Measurements from ENCODE around the gene TNNT2. TPM values are rescaled to one million over a fixed set of nuclear protein-coding genes. Genes with fewer than 3 reads are reported as not detected.

TNNT2 gene
- total RNA-seq, 6 experiments from 2014 or later: 0.18 to 1.1 (median 0.24) TPM; not detected in 3

GRCh38 chr1:201395936-201396335, 18.5 kb upstream of the TNNT2 start:
- Histone ChIP-seq H3K36me3 (no peaks in the 10 kb centered on the region), H3K9me3 (no peaks in the 10 kb centered on the region), H3K27ac (peak overlapping the region in 2 of 3 donors; percentile 84 to 91), H3K4me3 (peak overlapping the region in 1 of 3 donors; percentile 71), H3K27me3 (no peaks in the 10 kb centered on the region), H3K4me1 (peaks cover 0 to 37% (median 18%) of the 10 kb centered on the region in 4 donors)
- ATAC-seq (peak; percentile 7 to 36 (median 26)), DNase-seq (peak; percentile 48 to 73 (median 69))
- WGBS (ENCODE audit: insufficient coverage, low coverage, low lambda C conversion rate, missing lambda C conversion rate): 67% methylated on average over 1 of the region's 4 CpGs
- TF ChIP-seq, protein P1, sequence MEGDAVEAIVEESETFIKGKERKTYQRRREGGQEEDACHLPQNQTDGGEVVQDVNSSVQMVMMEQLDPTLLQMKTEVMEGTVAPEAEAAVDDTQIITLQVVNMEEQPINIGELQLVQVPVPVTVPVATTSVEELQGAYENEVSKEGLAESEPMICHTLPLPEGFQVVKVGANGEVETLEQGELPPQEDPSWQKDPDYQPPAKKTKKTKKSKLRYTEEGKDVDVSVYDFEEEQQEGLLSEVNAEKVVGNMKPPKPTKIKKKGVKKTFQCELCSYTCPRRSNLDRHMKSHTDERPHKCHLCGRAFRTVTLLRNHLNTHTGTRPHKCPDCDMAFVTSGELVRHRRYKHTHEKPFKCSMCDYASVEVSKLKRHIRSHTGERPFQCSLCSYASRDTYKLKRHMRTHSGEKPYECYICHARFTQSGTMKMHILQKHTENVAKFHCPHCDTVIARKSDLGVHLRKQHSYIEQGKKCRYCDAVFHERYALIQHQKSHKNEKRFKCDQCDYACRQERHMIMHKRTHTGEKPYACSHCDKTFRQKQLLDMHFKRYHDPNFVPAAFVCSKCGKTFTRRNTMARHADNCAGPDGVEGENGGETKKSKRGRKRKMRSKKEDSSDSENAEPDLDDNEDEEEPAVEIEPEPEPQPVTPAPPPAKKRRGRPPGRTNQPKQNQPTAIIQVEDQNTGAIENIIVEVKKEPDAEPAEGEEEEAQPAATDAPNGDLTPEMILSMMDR (IDR thresholded peaks at IDR 0.05): no peak
- TF ChIP-seq POLR2A (IDR thresholded peaks at IDR 0.05): no peak
- intact Hi-C loops (cut with DNase I): no loop called here

DNA sequence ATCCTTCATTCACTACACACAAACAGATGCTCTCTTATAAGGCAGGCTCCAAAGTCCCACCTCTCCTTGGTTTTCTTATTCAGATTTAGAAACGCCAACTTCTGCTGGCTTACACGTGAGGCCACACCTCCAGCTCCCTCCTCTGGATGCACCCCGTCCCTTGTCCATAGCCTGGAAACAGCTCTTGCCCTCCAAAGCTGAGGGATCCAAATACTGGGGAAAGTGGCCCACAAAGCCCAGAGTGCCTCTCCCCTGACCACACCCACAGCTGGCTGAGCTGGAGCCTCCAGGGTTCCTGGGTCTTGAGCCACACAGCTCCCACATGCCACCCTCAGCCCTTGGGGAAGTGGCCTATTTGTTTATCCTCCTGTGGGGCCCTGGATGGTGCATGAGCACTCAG, 17.1 kb upstream of the TNNT2 start:
- WGBS (ENCODE audit: insufficient coverage, low coverage, low lambda C conversion rate, missing lambda C conversion rate): 73% methylated on average over 2 of the region's 3 CpGs
- no peak overlapping the region for H3K27ac ChIP-seq
- no peak for TF ChIP-seq POLR2A (IDR thresholded peaks at IDR 0.05)
- TF ChIP-seq, protein P1 (IDR thresholded peaks at IDR 0.05): no peak
- H3K4me3 ChIP-seq: no peak overlapping the region
- DNase-seq (no peak), ATAC-seq (no peak)
- H3K36me3 ChIP-seq: no peaks in the 10 kb centered on the region
- no peaks in the 10 kb centered on the region for H3K9me3 ChIP-seq
- peaks cover 0 to 32% (median 15%) of the 10 kb centered on the region in 4 donors for H3K4me1 ChIP-seq
- intact Hi-C loops (cut with DNase I): no loop called here
- no peaks in the 10 kb centered on the region for H3K27me3 ChIP-seq

DNA sequence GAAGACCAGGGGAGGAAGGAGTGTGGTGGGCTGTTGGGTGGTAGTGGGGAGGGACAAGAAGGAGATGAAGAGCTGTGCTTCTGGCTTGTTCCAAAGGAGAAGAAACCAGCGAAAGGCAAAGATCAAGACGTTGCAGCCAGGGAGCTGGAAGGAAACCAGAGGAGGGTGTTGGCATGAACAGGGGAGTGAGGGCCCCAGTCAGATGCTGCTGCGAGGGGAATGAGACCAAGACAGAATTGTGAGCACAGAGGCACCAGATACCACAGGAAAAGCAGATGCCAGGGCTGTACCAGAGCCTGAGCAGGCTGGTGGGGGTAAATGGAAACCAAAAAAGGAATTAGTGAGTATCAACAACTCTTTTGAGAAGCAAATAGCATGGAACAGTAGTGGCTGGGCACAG, 15.6 kb upstream of the TNNT2 start:
- Histone ChIP-seq H3K36me3 (no peaks in the 10 kb centered on the region), H3K9me3 (no peaks in the 10 kb centered on the region), H3K4me1 (peaks cover 0 to 24% (median 12%) of the 10 kb centered on the region in 4 donors), H3K4me3 (no peak overlapping the region), H3K27ac (no peak overlapping the region), H3K27me3 (no peaks in the 10 kb centered on the region)
- TF ChIP-seq, protein P1 (IDR thresholded peaks at IDR 0.05): no peak
- no peak for TF ChIP-seq POLR2A (IDR thresholded peaks at IDR 0.05)
- no peak for DNase-seq
- intact Hi-C loops (cut with DNase I): no loop called here
- 71% methylated on average over 3 of the region's 3 CpGs for WGBS (ENCODE audit: insufficient coverage, low coverage, low lambda C conversion rate, missing lambda C conversion rate)
- ATAC-seq: no peak

GRCh38 chr1:201391651-201392511, 14.4 kb upstream of the TNNT2 start:
- TF ChIP-seq, protein P1 (IDR thresholded peaks at IDR 0.05): no peak
- TF ChIP-seq POLR2A (IDR thresholded peaks at IDR 0.05): no peak
- Histone ChIP-seq H3K9me3 (no peaks in the 10 kb centered on the region), H3K4me1 (peaks cover 0 to 15% (median 7%) of the 10 kb centered on the region in 4 donors), H3K27ac (no peak overlapping the region), H3K36me3 (peaks cover 0 to 8% (median 2%) of the 10 kb centered on the region in 4 donors), H3K4me3 (no peak overlapping the region), H3K27me3 (no peaks in the 10 kb centered on the region)
- intact Hi-C loops (cut with DNase I): no loop called here
- no peak for ATAC-seq
- no peak for DNase-seq
- WGBS (ENCODE audit: insufficient coverage, low coverage, low lambda C conversion rate, missing lambda C conversion rate): 74% methylated on average over 8 of the region's 9 CpGs
